IMR-90 (cell line): ENCODE results near the gene TTLL8.

ENCODE experiments used
- CEBPB ChIP-seq: IDR thresholded peaks from 2 replicates; pipeline ENCODE4 v1.6.1; 2012; ENCODE audit warnings: low read depth, low read length, improper control_type of control experiment
- FOS ChIP-seq: fragments of 150-350 bp; IDR thresholded peaks from 2 replicates; pipeline ENCODE4 v1.6.1; 2016; ENCODE audit warnings: low read depth, low read length
- TF ChIP-seq, protein P1 (sequence below): conservative IDR thresholded peaks from 2 replicates; pipeline ENCODE4 v1.5.1; 2012; ENCODE audit warnings: mild to moderate bottlenecking, low read depth, low read length, improper control_type of control experiment

DNA sequence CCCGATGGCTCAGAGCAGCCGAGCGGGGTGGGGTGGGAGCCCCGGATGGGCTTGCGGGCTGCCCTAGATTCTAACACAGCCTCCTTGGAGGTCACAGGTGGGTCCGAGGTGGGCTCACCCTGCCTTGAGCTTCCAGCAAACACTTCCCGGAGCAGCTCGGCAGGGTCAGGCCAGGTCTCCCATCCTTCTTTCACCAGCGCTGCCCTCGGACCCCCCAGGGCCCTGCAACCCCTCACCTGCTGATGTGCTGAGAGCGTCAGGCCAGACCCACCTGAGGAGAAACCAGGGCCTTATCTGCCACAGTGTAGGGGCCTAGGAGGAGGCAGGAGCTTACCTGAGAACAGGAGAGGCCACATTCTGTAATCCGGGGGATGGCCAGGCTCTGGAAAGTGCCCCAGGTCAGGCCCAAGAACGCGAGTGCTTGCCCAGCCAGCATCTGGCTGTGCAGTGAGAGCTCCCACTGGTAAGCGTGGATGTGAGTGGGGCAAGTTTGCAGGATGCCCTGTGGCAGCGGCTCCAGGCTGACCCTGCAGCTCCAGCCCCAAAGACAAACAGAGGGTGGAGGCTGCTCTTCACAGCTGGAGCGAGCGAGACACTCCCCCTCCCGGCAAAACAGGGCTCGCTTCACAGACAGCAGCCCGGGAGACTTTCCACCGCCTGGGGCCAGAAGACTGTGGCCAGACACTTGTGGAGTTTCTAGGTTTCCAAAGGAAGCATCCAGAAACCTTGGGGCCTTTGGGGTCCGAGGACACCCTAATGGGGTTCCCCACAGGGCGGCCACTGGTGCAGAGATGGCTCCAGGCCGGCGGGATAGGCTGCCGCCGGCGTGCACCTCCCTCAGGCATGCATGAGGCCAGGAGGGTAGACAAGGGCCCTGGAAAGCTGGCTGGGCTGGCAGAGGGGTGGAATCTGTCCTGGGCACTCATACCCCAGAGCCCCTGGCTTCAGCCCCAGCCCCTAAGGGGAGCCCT lies 45.6 kb downstream of the TTLL8 start, which contains the start of gene IL17REL:
- TF ChIP-seq, protein P1, sequence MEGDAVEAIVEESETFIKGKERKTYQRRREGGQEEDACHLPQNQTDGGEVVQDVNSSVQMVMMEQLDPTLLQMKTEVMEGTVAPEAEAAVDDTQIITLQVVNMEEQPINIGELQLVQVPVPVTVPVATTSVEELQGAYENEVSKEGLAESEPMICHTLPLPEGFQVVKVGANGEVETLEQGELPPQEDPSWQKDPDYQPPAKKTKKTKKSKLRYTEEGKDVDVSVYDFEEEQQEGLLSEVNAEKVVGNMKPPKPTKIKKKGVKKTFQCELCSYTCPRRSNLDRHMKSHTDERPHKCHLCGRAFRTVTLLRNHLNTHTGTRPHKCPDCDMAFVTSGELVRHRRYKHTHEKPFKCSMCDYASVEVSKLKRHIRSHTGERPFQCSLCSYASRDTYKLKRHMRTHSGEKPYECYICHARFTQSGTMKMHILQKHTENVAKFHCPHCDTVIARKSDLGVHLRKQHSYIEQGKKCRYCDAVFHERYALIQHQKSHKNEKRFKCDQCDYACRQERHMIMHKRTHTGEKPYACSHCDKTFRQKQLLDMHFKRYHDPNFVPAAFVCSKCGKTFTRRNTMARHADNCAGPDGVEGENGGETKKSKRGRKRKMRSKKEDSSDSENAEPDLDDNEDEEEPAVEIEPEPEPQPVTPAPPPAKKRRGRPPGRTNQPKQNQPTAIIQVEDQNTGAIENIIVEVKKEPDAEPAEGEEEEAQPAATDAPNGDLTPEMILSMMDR, result no peak
- no peak for TF ChIP-seq CEBPB
- TF ChIP-seq FOS, result no peak
